Ovary (tissue), 3 donors: ENCODE measurements around the gene GEMIN2.

Experiments used
- CTCF ChIP-seq, 3 donors: fragments of 450-650 bp in 2 of 3; fragments of 200-600 bp in 1 of 3; IDR thresholded peaks; one replicate each; pipeline versions ENCODE4 v1.5.1 to v1.8.0; 2016 to 2022; ENCODE audit warnings: antibody characterized with exemption in 3 of 3, mild to moderate bottlenecking in 1 of 3
- POLR2A ChIP-seq: fragments of 450-650 bp; IDR thresholded peaks from one replicate; pipeline ENCODE4 v1.6.1; 2017; ENCODE audit warnings: antibody characterized with exemption, mild to moderate bottlenecking, moderate library complexity
- donor health status: DM: no; HTN: no; CAD: no.

GRCh38 chr14:39181026-39181692 is 67.0 kb downstream of the GEMIN2 start:
- TF ChIP-seq POLR2A (no peak), CTCF (IDR thresholded peaks at IDR 0.05) (no peak)
